Effector CD4-positive, alpha-beta T cell (primary cell): ENCODE results near the gene DIS3L2.
"Not testable (repeated sequence)": the region's sequence is repeated elsewhere in the genome, so short reads cannot be mapped to it uniquely, and the experiment has no call there.

Experiments
- DNase-seq: peaks from one replicate; pipeline ENCODE4 v3.0.0-alpha.2; 2020

DIS3L2 gene

GRCh38 chr2:232336981-232337720, 375.6 kb downstream of the DIS3L2 start:
- no peak for DNase-seq

DNA sequence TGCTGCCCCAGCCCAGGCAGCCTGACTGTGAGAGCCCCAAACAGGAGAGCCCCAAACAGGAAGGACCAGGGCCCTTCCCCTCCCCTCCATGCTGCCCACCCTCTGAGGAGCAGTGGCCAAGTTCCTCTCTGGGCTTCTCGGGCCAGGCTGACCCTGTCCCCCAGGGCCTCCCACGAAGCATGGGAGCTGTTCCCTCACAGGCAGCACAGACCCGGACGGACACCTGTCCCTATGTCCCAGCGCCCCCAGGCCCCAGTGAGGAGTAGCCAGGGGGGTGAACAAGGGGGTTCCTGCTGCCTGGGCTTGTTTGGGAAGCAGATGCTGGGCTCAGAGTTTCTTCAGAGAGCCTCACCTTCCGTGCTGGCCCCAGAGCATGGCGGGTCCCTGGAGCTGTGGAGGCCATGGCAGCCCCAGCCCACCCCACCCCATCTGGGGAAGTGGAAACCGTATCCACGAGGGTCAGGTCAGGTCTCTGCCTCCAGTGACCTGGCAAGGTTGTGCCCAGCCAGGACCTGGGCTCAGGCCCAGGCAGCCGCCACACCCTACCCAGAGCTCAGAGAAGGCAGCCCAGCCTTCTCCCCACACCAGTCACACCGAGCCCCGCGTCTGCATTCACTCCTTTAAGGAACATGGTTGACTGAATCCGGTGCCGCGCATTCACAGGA, 376.7 kb downstream of the DIS3L2 start:
- DNase-seq: not testable (repeated sequence)

- no peak for DNase-seq
These were observed 377.2 kb downstream of the DIS3L2 start for GRCh38 chr2:232338759-232339106.

GRCh38 chr2:232339121-232340081, 377.9 kb downstream of the DIS3L2 start:
- DNase-seq: no peak

GRCh38 chr2:232340171-232340935, 378.8 kb downstream of the DIS3L2 start:
- no peak for DNase-seq

DNA sequence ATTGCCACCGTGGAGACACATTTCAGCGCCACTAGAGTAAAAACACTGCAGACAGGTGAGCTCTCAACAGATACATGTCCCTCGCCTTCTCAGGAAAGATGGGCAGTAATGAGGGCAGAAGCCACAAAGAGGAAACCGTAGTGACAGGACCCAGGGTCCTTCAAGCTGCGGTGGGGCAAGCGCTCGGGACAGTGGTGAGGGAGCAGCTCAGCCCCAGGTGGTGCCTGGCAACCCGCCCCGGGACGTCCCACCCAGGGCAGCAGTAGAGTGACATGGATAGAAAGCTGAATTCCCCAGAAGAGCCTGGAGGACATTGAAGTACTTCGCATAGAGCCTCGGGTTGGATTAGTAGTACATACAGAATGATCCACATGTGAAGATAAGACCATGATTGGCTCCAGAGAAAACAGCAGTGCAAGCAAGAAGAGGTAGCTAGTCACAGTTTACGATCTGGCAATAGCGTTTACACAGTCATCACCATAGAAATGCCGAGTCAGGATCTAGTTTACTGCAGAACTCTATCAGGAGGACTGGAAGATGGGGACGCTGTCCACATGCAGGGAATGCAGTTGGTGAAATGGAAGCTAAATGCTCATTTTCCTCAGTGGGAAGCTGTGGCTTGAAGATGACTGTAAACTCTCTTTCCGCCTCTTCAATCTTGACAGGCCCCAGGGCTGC, 379.7 kb downstream of the DIS3L2 start:
- no peak for DNase-seq

DNA sequence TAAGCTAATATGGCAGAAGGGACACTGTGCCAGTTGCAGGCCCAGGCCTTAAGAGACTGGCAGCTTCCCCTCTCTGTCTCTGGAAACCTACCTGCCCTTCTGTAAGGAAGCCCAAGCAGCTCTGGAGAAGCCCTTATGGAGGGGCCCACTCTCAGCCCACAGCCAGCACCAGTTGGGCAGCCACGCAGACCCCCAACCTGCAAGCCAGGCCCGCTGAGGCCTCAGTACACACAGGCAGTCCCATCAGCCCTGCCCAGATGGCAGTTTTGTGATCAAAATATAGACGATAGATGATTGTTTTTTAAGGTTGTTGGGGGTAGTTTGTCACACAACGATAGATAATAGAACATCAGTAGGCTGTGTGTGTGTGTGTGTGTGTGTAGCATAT, 380.2 kb downstream of the DIS3L2 start:
- DNase-seq: no peak

- DNase-seq: no peak
These were observed 381.4 kb downstream of the DIS3L2 start for GRCh38 chr2:232342635-232343565.

- DNase-seq: no peak
These were observed 382.3 kb downstream of the DIS3L2 start for GRCh38 chr2:232343821-232344220.

GRCh38 chr2:232345251-232345650, 383.7 kb downstream of the DIS3L2 start:
- DNase-seq: no peak

DNA sequence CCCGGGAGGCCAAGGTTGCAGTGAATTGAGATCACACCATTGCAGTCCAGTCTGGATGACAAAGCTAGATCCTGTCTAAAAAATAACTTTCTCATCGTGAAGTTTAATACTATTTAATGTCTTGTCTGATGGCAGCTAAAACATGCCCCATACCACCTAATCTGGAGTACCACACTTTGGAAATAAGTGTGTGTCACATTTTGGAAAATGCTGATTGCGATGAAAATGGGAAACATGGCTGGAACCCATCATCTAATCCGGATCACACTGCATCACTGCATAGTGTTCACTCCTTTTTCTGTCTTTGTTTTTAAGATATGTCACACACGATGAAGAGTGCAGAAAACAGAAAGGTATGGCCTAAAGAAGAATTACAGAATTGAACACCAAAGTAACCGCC, 385.9 kb downstream of the DIS3L2 start:
- DNase-seq: no peak

GRCh38 chr2:232348936-232349335, 387.4 kb downstream of the DIS3L2 start:
- DNase-seq: no peak

DNA sequence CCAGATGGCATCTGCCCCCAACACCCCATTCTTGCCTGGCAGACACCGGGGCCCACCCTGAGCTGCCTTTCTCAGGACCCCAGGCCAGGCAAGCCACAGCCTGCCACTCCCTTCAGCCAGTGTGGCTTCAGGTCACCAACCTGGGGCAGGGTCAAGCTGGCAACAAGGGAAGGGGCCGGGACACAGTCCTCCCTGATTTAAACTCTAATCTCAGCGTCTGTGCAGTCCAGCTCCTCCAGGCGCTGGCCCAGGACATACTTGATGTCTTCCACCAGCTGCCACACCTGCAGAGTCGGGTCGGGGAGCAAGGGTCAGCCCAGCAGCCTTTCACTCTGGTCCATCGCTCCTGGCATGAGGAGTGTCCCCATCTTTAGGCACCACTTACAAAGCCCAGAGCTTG, 388.0 kb downstream of the DIS3L2 start:
- DNase-seq: no peak

DNA sequence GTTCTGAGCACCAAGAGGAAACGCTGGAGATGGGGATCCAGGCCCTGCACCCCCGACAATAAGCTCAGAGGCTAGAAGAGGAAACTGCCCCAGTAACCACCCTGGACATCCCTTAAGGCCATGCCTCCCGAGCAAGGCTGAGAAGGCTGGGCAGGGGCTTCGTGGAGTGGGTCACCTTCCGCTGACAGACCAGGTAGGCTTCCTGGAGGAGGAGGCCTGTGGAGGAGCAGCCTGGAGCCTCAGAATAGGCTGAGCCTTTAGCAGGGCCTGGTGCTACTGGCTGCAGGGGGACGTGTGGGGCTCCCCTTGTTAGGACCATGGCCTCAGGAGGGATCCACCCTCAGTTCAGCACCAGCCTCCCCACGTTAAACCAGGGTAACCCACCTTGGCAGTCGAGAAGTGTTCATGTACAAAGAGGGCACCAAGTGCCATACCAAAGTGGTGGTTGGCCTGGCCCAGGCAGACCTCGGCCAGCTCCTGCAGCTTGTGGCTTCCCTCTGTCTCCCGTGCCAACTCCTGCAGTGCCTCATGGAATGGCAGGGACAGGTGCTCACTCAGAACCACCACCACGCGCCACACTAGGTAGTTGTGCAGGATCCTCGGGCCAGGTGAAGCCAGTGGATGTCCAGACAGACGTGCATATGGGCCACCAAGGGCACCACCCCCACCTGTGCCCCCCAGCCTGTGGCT, 388.6 kb downstream of the DIS3L2 start:
- no peak for DNase-seq

- DNase-seq: no peak
These were observed 389.5 kb downstream of the DIS3L2 start for GRCh38 chr2:232350804-232351685.

- no peak for DNase-seq
These were observed 390.4 kb downstream of the DIS3L2 start for GRCh38 chr2:232351686-232352510.

GRCh38 chr2:232352511-232353091, 391.1 kb downstream of the DIS3L2 start:
- no peak for DNase-seq

DNA sequence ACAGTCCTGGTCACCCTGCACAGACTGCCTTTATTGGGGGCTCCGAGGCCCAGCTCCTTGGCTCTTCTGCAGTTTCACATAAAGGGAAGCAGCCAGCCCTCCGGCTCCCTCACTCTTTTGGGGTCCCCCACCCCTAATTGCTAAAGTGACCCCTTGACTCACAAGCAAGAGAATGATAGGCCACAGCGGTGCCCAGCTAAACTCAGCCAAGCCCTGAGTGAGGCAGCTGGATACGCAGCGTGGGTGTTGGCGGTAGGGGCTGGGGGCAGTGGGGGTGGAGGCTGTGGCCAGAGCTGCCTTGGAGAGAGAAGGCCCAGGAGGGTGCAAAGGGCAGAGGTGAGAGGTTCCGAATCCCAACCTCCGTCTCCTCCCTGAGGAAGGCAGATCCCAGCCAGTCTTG, 391.6 kb downstream of the DIS3L2 start:
- no peak for DNase-seq
